Hematopoietic multipotent progenitor cell treated with erythropoietin and hydrocortisone succinate and interleukin-3 and kit ligand, for 4 days (in vitro differentiated cells): ENCODE data around the gene ENTREP3.

Source experiments
- DNase-seq: peaks from one replicate; pipeline ENCODE4 v3.0.0-alpha.2; 2015

ENTREP3 gene

DNA sequence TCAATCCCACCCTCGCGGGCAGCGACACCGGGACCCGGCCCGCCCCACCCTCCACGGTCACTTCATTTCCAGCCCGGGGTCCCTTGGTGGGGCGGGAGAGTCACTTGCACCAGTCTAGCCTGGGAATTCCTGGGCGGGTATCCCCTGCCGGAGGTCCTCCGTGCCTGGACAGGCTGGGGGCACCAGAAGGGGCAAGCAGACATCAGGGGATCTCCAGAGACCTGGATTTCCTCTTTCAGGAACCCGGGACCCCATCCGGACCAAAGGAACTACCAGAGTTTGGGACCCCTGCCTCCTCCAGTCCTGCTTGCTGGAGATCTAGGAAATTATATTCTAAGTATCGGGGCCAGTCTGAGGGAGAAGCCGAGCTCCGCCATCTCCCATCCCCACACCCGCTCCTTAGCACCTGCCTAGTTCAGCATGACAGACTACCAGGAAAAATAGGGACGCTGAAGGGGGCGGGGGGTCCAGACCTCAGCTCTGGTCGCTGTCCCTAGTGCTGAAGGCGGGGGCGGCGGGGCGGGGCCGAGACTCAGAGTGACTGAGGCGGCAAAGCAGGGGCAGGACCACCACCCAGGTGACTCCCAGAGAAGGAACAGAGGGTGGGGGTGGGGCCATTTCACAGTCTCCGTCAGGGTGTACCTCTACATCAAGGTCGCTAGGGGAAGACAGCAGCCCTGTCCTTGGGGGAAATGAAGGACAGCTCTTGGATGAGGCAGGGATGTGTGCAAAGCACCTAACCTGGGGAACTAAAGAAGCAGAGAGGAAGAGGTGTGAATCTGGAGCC lies 22.8 kb upstream of the ENTREP3 start:
- DNase-seq, result peak; percentile 79

DNA sequence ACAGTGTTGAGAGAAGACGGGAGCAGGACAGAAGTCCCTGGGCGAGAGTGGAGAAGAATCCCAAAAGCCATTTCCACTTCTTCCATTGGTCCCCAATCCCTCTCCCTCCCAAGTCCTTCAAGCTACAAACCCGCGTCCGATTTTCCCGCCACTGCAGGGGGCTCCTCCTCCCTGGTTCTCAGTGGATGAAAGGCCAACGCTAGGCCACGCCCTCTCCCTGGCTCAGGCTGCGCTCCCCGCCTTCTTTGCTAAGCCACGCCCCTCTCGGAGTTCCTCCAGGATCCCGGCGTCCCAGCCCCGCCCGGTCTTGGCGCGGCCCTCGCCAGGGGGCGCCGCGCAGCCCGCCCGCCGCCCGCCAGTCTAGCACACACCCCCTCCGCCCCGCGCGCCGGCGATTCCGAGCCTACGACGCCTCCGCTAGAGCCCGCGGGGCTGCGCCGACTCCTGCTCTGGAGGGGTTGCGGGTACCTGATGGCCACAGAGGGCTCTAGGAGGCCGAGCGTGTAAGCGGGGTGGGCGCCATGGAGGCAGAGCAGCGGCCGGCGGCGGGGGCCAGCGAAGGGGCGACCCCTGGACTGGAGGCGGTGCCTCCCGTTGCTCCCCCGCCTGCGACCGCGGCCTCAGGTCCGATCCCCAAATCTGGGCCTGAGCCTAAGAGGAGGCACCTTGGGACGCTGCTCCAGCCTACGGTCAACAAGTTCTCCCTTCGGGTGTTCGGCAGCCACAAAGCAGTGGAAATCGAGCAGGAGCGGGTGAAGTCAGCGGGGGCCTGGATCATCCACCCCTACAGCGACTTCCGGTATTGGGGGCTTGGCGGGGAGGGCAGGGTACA lies 22.0 kb upstream of the ENTREP3 start, which contains the start of gene HCN3:
Gene HCN3, plus strand, starts transcription at position 394 of the 832 bp plus-strand sequence. Its CDS starts 128 bp downstream, at position 522.
- peak; percentile 99 for DNase-seq

- peak; percentile 99 for DNase-seq
These were observed 18.3 kb upstream of the ENTREP3 start, which contains the start of gene CLK2 for GRCh38 chr1:155273343-155274245. Gene CLK2 (minus strand): TSS chr1:155273504. CDS start chr1:155270977, 2,527 bp downstream.

- DNase-seq, result peak; percentile 75
These were observed 17.4 kb upstream of the ENTREP3 start for GRCh38 chr1:155272466-155273342.

- no peak for DNase-seq
These were observed 14.1 kb upstream of the ENTREP3 start for GRCh38 chr1:155269381-155269780.

DNA sequence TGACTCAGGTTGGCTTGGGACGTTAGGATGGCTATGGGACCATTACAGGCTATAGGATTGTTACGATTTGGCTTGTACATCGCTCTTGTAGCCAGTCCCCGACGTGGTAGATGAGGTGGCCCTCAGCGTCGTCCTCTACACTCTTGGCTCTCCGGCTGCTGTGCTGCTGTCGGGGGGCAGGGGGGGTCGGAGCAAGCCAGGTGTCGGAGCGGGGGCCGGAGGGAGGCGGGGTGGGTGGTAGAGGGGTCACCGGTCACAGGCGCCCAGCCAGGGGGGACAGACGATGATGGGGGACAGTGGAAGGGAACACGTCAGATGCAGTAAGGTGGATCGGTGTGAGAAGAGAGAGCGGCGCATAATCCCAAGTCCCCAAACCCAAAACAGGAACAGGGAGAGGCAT lies 13.3 kb upstream of the ENTREP3 start:
- no peak for DNase-seq

- DNase-seq, result no peak
These were observed 12.1 kb upstream of the ENTREP3 start for GRCh38 chr1:155267373-155267772.

DNA sequence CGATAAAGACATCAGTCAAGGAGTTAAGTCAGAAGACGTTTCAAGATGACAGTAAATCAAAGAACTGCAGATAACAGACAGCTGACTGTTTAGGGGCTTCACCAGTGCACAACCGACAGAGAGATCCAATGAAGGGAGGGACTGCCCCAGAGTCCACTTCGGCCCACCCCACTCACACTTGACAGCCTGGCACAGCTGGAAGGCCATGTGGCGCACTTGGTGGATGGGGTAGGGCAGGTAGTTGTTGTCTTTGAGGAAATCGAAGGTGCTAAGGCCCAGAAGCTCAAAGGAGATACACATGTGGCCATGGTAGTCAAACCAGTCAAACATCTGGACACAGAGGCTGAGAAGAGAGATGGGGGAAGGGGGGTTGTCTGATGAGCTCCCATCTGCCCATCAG lies 11.3 kb upstream of the ENTREP3 start:
- no peak for DNase-seq

- no peak for DNase-seq
These were observed 7.8 kb upstream of the ENTREP3 start for GRCh38 chr1:155263067-155263466.

DNA sequence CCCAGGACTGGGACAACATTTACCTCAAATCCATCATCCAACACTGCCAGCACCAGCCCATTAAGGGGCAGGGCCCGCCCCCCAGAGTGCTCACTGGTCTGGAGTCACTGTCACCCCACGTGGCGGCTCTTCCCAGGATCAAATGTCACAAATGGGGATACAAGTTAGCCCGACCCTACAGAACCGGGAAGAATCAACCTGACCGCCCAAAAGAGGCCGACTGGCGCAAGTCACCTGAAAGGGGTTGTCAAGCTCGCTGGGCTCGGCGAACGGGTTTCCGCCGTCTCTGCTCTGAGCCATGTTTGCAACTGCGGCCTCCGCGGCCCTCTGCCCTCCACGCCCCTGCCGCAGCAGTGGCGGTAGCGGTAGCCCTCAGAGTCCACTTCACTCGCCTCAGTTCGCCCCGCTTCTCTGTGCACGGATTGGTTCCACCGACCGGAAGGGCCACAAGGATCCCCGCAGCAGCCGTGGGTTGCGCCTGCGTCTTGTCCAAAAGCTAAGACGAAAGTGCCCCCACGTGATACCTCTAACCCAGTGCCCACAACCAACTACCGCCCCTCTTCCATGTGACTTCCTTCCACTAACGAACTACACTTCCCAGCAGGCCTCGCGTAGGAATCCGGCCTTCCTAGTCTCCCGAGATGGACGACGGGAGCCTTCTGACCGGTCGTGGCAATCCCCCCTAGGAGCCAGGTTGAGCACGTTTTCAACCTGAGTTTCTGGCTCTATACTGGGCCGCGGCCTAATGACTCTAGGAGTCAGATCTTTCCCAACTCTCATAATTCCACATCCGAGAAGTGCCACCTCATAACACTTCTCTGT lies 6.8 kb upstream of the ENTREP3 start, which contains the start of gene SCAMP3:
Gene SCAMP3, minus strand, starts transcription at position 509 of the 822 bp plus-strand sequence. Its CDS starts 209 bp downstream, at position 300.
- peak; percentile 99 for DNase-seq

DNA sequence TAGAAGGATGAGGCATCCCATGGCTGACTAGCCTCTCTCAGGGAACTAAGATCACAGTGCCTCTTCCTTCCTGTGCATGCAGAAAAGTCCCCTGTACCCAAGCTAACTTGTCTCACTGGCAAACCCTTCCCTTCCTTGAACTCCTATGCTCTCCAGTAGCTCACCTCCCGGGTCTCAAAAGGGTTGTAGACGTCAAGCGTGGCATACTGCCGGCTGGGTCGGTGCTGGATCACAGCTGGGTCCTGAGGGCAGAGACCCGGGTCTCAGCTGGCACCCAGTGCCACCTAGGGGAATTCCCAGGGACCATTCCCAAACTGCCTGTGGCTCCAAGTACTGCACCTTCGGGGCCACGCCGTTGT lies 6.2 kb upstream of the ENTREP3 start:
- DNase-seq, result peak; percentile 59

- no peak for DNase-seq
These were observed 5.0 kb upstream of the ENTREP3 start for GRCh38 chr1:155260276-155260675.

DNA sequence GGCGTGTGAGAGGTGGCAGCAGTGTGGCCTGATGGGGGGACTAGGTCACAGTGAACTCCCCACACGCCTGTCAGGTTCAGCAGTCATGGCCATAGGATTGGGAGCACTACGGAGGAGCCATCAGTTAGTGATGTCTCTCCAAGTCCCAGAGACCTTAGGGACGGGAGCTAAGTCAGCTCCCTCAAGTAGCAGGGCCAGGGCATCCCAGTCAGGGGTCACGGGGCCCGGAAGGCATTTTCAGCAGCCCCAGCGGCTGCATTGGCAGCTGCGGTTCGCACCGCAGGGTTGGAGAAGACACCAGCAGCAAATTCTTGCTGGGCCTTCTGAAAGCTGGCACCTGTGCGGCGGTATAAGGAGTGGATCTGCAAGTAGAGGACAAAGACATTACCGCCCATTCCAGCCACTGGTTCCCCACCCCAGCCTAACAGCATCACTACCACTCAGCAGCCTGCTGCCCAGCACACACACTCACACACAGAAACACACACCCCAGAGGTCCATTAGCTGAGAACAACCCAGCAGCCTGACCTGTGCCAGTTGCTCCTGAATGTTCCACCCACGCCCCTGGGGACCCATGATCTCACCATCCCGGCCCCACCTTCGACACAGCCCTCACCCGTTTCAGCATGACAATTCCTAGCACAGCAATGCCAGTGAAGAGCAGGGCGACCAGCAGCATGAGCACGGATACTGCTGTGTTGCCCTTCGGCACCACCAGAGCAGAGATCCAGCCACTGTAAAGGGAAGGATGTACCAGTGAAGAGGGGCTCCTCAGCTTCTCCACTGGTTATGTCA lies 972 bp upstream of the ENTREP3 start:
- no peak for DNase-seq

DNA sequence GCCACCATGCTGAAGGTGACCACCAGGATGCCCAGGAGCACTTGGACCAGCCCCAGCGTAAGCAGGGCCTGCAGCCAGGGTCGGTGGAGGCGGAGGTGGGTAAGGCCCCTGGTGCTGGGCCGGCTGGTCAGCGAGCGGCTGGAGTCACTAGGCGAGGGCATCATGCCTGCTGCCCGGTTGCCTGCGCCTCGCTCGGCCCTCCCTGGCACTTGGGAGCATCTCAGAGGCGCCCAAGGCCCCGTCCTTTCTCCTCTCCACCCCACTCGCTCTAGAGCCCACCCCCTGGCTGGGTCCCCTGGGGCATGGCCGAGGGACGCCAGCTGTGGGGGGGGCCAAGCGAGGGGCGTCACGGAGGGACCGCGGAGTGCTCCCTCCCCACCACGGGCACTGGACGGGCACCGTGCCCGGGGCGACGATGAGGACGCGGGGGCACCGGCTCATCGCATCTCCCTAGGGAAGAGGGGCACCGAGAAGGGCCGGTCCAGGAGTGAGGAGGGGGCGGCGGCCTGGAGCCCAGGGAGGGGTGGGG lies 505 bp downstream of the ENTREP3 start:
- DNase-seq, result no peak

GRCh38 chr1:155254228-155254713 lies 1.0 kb downstream of the ENTREP3 start:
- DNase-seq, result no peak

GRCh38 chr1:155253797-155254196 lies 1.5 kb downstream of the ENTREP3 start:
- no peak for DNase-seq

DNA sequence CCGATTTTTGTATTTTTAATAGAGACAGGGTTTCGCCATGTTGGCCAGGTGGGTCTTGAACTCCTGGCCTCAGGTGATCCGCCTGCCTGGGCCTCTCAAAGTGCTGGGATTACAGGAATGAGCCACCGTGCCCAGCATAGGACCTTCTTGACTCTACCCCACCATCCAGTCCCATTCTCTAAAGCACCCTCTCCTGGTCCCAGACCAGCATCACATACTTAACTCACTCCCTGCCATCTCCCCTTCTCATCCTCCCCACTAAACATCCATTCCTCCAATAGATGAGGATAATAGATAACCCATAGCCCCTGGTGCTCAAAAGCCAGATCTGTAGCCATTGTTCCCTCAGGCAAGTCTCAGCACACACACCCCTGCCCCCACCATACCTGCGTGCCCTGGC lies 2.1 kb downstream of the ENTREP3 start:
- DNase-seq, result no peak

- DNase-seq, result no peak
These were observed 3.7 kb downstream of the ENTREP3 start for GRCh38 chr1:155251566-155251965.
